Upper lobe of left lung (tissue), 6 donors: ENCODE measurements around the gene LTBP2. TPM values are rescaled to one million over a fixed set of nuclear protein-coding genes. Genes with fewer than 3 reads are reported as not detected.

Experiments
- ATAC-seq, 2 donors: fragments of 200-7000 bp; cut with Tn5 transposase; one replicate each; pipeline ENCODE4 v1.9.1; 2022; ENCODE audit warnings: mild to moderate bottlenecking in 2 of 2, moderate library complexity in 2 of 2; ENCODE audit not compliant: low FRiP score in 2 of 2
- DNase-seq, 2 donors: peaks; one replicate each; pipeline ENCODE4 v3.0.0-alpha.2; 2019 to 2020
- H3K27ac ChIP-seq, 4 donors: fragments of 200-600 bp; sonication (generic); one replicate each; pipeline ENCODE4 v1.5.1; 2016 to 2019
- H3K27me3 ChIP-seq, 4 donors: fragments of 200-600 bp; sonication (generic); one replicate each; pipeline ENCODE4 v1.5.1; 2017 to 2019
- H3K36me3 ChIP-seq, 4 donors: fragments of 200-600 bp; sonication (generic); one replicate each; pipeline ENCODE4 v1.5.1; 2016 to 2019
- H3K4me1 ChIP-seq, 4 donors: fragments of 200-600 bp; sonication (generic); one replicate each; pipeline ENCODE4 v1.5.1; 2018 to 2019
- H3K4me3 ChIP-seq, 4 donors: fragments of 200-600 bp; sonication (generic); one replicate each; pipeline ENCODE4 v1.5.1; 2017 to 2019; ENCODE audit warnings: mild to moderate bottlenecking in 2 of 4, moderate library complexity in 1 of 4
- H3K9me3 ChIP-seq, 4 donors: fragments of 200-600 bp; sonication (generic); one replicate each; pipeline ENCODE4 v1.5.1; 2018 to 2019
- EP300 ChIP-seq, 4 donors: sonication (generic); formaldehyde crosslinking; IDR thresholded peaks; one replicate each; pipeline ENCODE4 v1.5.1; 2017; ENCODE audit warnings: antibody characterized with exemption in 4 of 4, control low read depth in 2 of 4
- POLR2A ChIP-seq, 4 donors: fragments of 450-650 bp; IDR thresholded peaks; one replicate each; pipeline ENCODE4 v1.5.1; 2016 to 2017; ENCODE audit warnings: antibody characterized with exemption in 4 of 4, mild to moderate bottlenecking in 2 of 4
- POLR2AphosphoS5 ChIP-seq, 2 donors: sonication (generic); formaldehyde crosslinking; IDR thresholded peaks; one replicate each; pipeline ENCODE4 v1.5.1; 2017; ENCODE audit warnings: antibody characterized with exemption in 2 of 2
- WGBS, 2 donors: methylation state at CpG; one replicate each; pipeline ENCODE4 v1.1.5; 2017 to 2018; 5-methylcytosine and 5-hydroxymethylcytosine counted together
- total RNA-seq, 6 donors: library from RNA; depleted of rRNA in 4 of 6; stranded (reverse); fragments of >200 nt in 4 of 6; gene quantifications; one replicate each; pipeline versions ENCODE4 v1.1.0 to v1.2.1, GENCODE V29; 2016 to 2021
- TF ChIP-seq, protein P1 (sequence below), 6 experiments: fragments of 450-650 bp in 4 of 6; fragments of 200-600 bp in 2 of 6; sonication (generic) in 2 of 6; IDR thresholded peaks; one replicate each; pipeline ENCODE4 v1.5.1; 2016 to 2019; ENCODE audit warnings: antibody characterized with exemption in 6 of 6
- donor health status: DM: no; HTN: no; CAD: no; lungs with moderate emphysema.
- donor health status: DM: no; HTN: yes; CAD: no; lungs with severe emphysema.

The LTBP2 gene
- total RNA-seq, 6 donors from 2014 or later: 19.7 to 136 (median 77.6) TPM

DNA sequence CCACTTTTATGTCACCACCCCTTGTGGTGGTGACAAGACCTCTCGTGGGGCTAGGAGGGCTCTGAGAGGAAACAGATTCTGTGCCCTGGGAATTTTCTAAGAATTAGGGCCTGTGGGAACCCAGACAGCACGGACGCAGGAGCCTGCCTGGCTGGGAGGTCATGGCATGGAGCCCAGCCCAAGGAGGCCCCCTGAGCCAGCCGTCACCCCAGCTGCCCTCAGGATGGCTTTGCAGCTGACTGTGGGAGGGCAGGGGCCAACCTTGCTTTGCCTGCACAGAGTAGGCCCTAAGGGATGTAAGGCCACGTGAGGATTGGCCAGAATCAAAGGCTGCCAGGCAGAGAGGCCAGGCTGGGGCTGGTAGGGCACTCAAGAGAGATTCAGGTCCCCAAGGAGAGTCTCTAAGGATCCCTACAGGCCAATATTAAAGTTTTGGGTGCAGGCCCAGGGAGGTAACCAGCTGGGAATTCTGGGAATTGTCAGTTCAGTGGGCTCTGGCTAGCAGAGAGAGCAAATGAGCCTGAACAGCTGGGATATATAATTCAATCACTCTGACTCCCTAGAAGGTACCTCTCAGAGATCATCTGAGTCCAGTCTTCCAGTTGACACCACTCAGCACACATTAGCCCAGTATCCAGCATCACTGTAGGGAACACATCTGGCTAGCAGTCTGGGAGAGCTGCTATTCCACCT, 6.4 kb downstream of the LTBP2 start:
- Histone ChIP-seq H3K27me3 (peaks cover 0 to 4% (median 0%) of the 10 kb centered on the region in 4 donors), H3K27ac (peak overlapping the region; percentile 20 to 79 (median 61)), H3K4me3 (no peak overlapping the region), H3K36me3 (no peaks in the 10 kb centered on the region), H3K4me1 (peaks cover 5 to 14% (median 13%) of the 10 kb centered on the region in 4 donors), H3K9me3 (no peaks in the 10 kb centered on the region)
- 60 to 80% methylated on average over 1 to 4 of the region's 5 CpGs for WGBS, 2 donors
- ATAC-seq: no peak
- TF ChIP-seq POLR2A (IDR thresholded peaks at IDR 0.05) (no peak), EP300 (IDR thresholded peaks at IDR 0.05) (no peak), POLR2AphosphoS5 (IDR thresholded peaks at IDR 0.05) (no peak)
- TF ChIP-seq, protein P1, sequence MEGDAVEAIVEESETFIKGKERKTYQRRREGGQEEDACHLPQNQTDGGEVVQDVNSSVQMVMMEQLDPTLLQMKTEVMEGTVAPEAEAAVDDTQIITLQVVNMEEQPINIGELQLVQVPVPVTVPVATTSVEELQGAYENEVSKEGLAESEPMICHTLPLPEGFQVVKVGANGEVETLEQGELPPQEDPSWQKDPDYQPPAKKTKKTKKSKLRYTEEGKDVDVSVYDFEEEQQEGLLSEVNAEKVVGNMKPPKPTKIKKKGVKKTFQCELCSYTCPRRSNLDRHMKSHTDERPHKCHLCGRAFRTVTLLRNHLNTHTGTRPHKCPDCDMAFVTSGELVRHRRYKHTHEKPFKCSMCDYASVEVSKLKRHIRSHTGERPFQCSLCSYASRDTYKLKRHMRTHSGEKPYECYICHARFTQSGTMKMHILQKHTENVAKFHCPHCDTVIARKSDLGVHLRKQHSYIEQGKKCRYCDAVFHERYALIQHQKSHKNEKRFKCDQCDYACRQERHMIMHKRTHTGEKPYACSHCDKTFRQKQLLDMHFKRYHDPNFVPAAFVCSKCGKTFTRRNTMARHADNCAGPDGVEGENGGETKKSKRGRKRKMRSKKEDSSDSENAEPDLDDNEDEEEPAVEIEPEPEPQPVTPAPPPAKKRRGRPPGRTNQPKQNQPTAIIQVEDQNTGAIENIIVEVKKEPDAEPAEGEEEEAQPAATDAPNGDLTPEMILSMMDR (IDR thresholded peaks at IDR 0.05): no peak
- DNase-seq: no peak

DNA sequence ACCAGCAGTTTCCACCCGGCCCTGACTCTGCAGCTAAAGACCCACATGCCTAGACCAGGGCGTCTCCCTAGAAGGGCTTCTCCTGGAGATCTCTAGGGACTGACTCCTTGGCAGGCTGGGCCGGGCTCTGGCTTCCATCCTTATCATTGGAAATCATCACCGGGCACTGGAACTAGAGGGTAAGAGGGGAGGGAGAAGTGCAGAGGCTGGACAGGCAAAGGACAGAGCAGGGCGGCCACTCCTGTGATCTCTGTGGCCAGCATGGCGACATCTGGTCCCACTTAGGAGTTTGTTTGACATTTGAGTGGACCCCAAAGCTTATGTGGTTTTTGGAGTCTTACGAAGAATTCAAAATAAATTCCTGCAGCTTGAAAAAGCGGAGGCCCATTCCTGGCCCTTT, 7.1 kb downstream of the LTBP2 start:
- Histone ChIP-seq H3K4me1 (peaks cover 11 to 21% (median 18%) of the 10 kb centered on the region in 4 donors), H3K4me3 (no peak overlapping the region), H3K36me3 (no peaks in the 10 kb centered on the region), H3K27me3 (no peaks in the 10 kb centered on the region), H3K27ac (peak overlapping the region; percentile 20 to 79 (median 61)), H3K9me3 (no peaks in the 10 kb centered on the region)
- no peak for DNase-seq
- ATAC-seq: peak in 1 of 2 donors; percentile 6
- WGBS, 2 donors: 73 to 83% methylated on average over 7 to 8 of the region's 8 CpGs
- TF ChIP-seq POLR2AphosphoS5 (IDR thresholded peaks at IDR 0.05): no peak
- TF ChIP-seq EP300 (IDR thresholded peaks at IDR 0.05): no peak
- TF ChIP-seq, protein P1 (IDR thresholded peaks at IDR 0.05): no peak
- TF ChIP-seq POLR2A (IDR thresholded peaks at IDR 0.05): no peak

DNA sequence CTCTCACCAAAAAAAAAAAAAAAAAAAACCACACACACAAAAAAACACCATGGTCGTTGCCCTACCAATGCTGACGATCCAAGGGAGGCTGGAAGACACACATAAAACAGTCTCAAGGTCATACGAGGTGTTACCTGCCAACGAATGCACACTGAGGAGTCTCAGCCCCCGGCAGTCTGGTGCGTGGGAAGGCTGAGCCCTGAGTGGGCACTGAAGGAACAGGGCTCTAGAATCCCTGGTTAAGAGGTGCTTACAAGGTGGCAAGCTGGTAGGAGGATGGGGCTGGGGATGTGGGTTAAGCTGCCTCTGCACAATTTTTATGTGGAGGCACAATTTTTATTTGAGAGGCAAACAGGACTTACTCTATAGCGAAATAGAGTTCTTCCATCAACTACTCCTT, 7.9 kb downstream of the LTBP2 start:
- H3K4me3 ChIP-seq: no peak overlapping the region
- no peaks in the 10 kb centered on the region for H3K27me3 ChIP-seq
- DNase-seq: no peak
- H3K9me3 ChIP-seq: no peaks in the 10 kb centered on the region
- TF ChIP-seq EP300 (IDR thresholded peaks at IDR 0.05) (no peak), POLR2A (IDR thresholded peaks at IDR 0.05) (no peak), POLR2AphosphoS5 (IDR thresholded peaks at IDR 0.05) (no peak)
- TF ChIP-seq, protein P1 (IDR thresholded peaks at IDR 0.05): no peak
- 78 to 83% methylated on average over 7 of the region's 7 CpGs for WGBS, 2 donors
- no peaks in the 10 kb centered on the region for H3K36me3 ChIP-seq
- no peak for ATAC-seq
- H3K27ac ChIP-seq: no peak overlapping the region
- peaks cover 13 to 25% (median 21%) of the 10 kb centered on the region in 4 donors for H3K4me1 ChIP-seq

DNA sequence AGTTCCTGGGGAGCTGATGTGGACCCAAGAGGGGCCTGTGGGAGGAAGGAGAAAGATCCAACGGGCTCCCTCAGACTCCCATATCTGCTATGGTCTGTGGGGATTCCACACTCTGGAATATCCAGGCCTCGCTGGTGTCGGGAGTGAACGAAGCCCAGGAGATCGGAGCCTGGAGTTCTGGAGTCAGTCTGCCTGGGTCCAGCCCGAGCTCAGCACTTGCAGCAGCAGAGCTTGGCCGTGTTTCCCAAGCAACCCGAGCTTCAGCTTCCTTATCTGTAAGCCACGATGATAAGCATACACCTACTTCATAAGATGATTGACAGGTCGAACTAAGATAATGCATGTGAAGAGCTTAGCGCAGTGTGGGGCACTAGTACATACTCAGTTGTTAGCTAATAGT, 10.1 kb downstream of the LTBP2 start:
- no peak for DNase-seq
- Histone ChIP-seq H3K9me3 (no peaks in the 10 kb centered on the region), H3K4me1 (peaks cover 15 to 34% (median 26%) of the 10 kb centered on the region in 4 donors), H3K27ac (no peak overlapping the region), H3K4me3 (no peak overlapping the region), H3K36me3 (no peaks in the 10 kb centered on the region), H3K27me3 (no peaks in the 10 kb centered on the region)
- WGBS, 2 donors: 73 to 91% methylated on average over 8 to 11 of the region's 11 CpGs
- ATAC-seq: no peak
- TF ChIP-seq EP300 (IDR thresholded peaks at IDR 0.05): no peak
- TF ChIP-seq POLR2A (IDR thresholded peaks at IDR 0.05): no peak
- TF ChIP-seq, protein P1 (IDR thresholded peaks at IDR 0.05): no peak
- no peak for TF ChIP-seq POLR2AphosphoS5 (IDR thresholded peaks at IDR 0.05)

DNA sequence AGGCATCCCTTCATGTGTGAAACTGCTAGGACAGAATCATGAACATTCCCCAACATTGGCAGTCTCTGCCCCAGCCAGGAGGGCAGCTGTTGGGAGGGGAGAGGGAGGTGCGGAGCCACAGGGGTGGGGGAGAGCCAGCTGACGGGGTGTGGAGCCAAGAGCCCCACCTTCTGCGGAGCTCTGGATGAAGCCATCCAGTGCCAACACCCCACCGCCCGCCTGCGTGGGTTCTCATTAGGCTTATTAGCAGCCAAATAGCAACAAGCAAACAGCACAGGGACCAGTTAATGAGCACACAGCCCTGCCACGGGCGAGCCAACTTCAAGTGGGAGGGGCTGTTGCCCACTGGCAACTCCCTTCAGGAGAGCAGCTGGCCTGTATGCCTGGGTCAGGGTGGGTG, 12.1 kb downstream of the LTBP2 start:
- Histone ChIP-seq H3K27ac (peak overlapping the region; percentile 31 to 84 (median 75)), H3K9me3 (no peaks in the 10 kb centered on the region), H3K4me3 (no peak overlapping the region), H3K27me3 (no peaks in the 10 kb centered on the region), H3K36me3 (no peaks in the 10 kb centered on the region), H3K4me1 (peaks cover 35 to 42% (median 38%) of the 10 kb centered on the region in 4 donors)
- ATAC-seq: peak in 1 of 2 donors; percentile 1
- WGBS, 2 donors: 53 to 77% methylated on average over 2 to 8 of the region's 8 CpGs
- DNase-seq: peak in 1 of 2 donors; percentile 61
- TF ChIP-seq POLR2A (IDR thresholded peaks at IDR 0.05) (no peak), POLR2AphosphoS5 (IDR thresholded peaks at IDR 0.05) (no peak), EP300 (IDR thresholded peaks at IDR 0.05) (no peak)
- TF ChIP-seq, protein P1 (IDR thresholded peaks at IDR 0.05): no peak
